GDM1 (cell line): Measurements from ENCODE around the gene PAPLN.

ENCODE experiments used
- DNase-seq: peaks from one replicate; lab custom pipeline; 2025; lab: John Stamatoyannopoulos, UW

PAPLN gene

DNA sequence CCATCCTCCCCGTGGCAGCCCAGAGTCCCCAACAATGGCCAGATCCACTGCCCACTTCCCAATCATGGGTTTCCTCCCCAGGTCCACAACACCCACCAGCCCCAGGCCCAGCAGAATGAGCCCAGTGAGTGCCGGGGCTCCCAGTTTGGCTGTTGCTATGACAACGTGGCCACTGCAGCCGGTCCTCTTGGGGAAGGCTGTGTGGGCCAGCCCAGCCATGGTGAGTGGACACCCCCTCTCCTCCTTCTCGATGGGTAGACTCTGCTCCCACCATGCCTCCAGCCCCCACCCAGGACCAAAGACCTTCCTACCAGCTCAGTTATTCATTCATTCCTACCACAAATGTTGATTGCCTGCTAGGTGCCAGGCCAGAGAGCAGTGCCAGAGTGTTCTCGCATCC, 23.8 kb downstream of the PAPLN start:
- DNase-seq, result no peak

DNA sequence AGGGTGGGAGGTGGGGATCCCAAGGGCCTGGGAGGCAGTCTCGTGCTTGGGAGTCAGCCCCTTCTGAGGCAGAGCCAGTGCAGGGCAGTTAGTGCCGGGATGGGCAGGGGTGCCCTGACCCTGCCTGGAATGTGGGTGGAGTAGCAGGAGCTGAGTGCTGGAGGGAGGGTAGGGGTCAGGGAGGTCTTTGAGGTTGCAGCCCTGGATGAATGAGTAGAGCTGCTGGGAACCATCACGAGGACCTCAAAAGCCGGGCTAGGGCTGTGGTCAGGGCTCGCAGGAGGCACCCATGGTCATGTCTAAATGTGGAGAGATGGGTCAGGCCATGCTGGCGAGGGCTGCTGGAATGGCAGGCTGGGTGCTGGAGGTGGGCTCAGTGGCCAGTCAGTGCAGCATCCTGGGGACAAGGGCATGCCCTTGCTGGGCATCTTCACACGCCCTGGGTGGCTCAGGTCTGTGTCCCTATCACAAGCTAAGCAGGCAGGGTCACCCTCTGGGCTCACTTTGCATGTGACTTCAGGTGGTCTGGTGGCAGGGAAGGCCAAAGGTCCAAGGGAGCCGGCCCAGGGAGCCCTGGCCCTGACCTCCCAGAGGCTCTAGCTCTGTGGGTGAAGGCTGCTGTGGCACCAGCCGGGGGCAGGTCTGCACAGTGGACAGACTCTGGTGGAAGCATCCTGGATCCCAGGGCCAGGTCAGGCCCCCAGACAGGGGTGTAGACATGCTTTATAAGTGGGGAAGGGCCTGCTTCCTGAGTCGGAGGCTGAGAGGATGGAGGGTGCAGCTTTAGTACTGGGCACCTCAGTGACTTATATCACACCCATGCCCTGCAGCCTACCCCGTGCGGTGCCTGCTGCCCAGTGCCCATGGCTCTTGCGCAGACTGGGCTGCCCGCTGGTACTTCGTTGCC, 24.5 kb downstream of the PAPLN start:
- DNase-seq, result no peak

DNA sequence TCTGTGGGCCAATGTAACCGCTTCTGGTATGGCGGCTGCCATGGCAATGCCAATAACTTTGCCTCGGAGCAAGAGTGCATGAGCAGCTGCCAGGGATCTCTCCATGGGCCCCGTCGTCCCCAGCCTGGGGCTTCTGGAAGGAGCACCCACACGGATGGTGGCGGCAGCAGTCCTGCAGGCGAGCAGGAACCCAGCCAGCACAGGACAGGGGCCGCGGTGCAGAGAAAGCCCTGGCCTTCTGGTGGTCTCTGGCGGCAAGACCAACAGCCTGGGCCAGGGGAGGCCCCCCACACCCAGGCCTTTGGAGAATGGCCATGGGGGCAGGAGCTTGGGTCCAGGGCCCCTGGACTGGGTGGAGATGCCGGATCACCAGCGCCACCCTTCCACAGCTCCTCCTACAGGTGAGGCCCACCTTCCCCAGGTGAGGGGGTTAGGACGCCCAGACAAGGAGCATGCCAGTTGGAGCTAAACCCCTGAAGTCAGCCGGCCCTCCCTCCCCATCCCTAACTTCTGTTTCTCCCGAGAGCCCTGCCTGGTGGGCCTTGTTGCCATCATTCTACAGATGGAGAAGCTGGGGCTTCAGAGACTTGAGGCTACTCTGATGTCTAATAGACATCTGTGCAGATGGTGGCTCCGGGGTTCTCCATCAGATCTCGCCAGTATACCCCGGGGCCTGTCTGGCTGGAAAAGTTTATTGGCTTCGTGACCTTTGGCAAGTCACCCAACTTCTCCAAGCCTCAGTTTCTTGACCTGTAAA, 25.3 kb downstream of the PAPLN start:
- no peak for DNase-seq

DNA sequence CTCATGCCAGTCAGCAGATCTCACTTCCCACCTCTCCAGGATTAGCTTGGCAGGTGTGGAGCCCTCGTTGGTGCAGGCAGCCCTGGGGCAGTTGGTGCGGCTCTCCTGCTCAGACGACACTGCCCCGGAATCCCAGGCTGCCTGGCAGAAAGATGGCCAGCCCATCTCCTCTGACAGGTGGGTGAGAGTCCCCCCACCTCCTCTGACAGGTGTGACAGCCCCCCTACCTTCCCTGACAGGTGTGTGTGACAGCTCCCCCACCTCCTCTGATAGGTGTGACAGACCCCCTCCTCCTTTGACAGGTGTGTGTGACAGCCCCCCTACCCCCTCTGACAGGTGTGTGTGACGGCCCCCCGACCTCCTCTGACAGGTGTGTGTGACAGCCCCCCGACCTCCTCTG, 26.3 kb downstream of the PAPLN start:
- no peak for DNase-seq

DNA sequence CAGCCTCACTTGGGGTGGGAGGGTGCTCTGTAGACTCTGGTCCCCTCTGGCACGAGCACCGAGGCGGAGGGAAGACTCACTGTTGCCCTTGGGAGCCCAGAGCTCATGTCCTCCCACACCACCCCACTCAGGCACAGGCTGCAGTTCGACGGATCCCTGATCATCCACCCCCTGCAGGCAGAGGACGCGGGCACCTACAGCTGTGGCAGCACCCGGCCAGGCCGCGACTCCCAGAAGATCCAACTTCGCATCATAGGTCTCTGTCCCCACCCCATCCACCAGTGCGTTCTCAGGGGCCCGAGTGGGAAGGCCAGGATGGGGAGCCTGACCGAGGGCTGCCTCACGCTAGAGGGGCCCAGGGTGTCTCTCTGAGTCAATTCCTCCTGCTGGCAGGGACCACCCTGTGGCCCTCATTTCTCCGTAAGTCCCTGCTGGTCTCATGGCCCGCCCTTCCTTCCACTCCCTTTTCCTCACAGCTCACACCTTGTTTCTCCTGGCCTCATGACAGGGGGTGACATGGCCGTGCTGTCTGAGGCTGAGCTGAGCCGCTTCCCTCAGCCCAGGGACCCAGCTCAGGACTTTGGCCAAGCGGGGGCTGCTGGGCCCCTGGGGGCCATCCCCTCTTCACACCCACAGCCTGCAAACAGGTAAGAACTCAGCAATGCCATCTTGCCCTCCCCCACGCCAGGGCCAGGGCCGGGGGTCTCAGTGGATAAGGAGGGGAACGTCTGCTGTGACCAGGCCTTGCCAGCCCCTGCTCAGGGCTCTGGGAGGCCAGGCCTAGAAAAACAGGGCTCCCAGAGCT, 27.0 kb downstream of the PAPLN start:
- DNase-seq, result no peak

DNA sequence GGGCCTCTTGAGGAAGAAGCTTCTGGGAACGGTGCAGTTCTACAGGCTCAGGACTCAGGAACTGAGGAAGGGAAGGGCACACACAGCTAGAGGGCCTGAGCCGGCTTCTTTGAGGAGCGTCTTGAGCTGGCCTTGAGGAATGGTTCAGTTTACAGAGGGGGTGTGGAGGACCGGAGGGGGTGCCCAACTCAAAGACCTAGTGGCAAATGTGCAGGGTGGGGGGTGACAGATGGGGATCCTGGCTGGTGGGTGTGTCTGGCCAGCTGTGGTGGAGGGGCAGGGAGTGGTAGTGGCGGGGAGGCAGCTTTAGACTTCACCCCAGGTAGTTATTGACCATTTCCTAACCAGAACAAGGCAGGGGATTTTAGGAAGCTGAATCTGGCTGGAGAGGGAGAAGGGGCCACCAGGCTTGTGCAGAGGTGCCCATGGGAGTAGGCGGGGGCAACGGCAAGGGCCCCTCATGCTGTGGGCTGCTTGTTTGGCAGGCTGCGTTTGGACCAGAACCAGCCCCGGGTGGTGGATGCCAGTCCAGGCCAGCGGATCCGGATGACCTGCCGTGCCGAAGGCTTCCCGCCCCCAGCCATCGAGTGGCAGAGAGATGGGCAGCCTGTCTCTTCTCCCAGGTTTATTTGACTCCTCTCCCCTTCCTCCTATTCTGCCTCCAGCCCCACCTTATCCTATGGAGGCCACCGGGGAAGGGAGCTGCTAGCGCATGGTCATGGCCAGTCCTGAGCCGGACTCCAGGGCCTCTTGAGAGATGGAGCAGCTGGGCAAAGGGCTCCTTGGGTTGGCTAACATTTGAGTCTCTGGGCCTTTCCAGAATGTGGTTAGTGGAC, 27.8 kb downstream of the PAPLN start:
- no peak for DNase-seq

DNA sequence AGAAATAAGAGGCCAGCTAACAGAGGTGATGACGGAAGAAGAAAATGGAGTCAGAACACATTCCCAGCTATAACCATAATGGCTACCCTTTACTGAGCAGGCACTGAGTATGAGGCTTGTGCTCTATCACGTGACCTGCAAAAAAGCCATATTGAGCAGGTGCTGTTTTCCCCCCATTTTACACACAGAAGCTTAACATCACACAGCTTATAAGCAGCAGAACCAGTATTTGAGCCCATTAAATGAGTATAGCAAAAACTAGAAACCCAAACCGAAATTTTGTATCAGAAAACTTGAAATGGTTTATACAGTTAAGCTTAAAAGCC, 28.4 kb downstream of the PAPLN start:
- DNase-seq, result no peak

DNA sequence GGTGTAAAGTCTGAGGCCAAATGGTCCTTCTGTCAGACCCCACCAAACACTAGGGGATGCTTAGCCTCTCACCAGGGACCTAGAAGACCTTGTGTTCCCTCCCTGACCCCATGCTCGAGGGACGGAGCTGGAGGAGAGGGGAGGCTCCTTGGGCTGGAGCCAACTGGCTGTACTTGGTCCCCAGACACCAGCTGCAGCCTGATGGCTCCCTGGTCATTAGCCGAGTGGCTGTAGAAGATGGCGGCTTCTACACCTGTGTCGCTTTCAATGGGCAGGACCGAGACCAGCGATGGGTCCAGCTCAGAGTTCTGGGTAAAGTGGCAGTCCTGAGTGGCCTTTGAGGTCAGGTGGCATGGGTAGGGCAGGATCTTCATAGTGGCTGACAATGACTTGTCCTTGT, 29.0 kb downstream of the PAPLN start:
- no peak for DNase-seq

DNA sequence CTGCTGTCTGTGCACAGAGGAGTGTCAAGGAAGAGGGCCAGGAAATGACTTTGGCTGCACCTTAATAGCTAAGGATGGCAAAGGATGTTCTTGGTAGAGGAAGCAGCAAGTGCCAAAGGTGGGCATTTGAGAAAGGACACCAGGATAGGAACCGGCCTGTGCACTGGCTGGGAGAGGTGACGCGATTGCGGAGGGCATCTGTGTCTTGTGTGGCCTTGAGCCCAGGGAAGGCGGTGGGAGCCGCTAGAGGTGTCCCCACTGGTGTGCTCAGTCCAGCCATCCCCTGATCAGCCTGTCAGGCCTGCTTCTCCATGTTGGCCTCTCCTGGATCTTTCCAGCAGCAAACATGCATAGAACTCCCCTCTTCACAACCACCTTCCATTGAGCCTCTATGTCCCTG, 30.2 kb downstream of the PAPLN start:
- no peak for DNase-seq

DNA sequence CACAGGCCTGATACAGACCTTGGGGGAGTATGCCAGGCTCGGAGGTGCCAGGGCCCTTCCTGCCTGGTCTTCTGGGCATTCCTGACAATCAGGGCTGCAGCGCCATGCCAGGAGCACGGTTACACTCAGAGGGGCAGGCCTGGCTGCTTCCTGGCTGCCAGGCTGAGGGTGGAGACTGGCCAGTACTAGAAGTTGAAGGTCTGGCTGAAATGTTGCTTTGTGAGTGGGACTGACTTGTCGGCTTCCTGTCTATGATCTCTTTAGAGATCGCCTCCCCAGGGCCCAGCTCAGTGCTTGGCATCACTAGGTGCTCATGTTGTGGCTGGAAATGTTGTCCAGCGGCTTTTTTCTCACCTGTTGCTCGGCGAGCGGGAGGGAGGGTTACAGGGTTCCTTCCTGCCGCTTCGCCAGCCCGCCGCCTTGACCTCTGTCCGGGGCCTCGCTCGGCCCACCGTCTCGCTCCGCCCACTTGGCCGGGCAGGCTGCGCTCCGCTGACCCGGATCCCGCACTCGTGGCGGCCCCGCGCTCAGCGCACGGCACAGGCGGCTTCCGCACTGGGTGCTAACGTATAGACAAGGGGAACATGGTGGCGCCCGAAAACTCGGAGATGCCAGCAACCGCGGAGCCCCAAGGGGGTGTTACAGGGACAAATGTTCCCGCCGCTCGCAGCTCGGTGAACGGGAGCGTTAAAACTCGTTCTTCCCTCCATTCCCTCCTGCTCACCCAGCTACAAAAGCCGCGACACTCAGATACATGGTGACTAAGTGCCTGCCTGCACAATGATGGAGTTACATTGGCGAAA, 32.6 kb downstream of the PAPLN start:
- no peak for DNase-seq

DNA sequence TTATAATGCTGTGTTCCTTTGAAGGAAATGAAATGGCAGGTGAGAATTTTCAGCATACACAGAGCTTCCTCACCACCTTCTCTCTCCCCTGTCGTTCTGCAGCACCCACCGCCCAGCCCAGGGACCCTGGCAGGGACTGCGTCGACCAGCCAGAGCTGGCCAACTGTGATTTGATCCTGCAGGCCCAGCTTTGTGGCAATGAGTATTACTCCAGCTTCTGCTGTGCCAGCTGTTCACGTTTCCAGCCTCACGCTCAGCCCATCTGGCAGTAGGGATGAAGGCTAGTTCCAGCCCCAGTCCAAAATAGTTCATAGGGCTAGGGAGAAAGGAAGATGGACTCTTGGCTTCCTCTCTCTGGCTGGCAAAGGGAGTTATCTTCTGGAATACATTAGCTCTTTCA, 35.1 kb downstream of the PAPLN start:
- no peak for DNase-seq

DNA sequence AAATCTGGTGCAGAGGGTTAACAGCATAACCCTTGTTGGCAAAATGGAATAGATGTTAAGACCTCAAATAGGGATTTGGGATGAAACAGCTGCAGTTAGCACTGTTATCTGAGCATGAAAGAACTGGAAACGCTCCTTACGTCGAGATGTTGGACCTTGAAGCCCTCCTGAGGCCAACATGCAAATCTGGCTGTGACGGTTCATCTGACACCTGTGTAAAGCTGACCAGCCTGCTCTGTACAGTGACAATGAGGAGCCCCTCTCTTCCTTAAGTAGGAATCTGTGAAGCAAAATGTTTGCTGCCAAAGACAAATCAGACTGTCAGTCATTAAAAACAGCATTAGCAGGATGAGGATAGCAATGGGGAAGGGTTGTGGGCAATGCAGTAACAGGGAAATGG, 36.5 kb downstream of the PAPLN start:
- no peak for DNase-seq

DNA sequence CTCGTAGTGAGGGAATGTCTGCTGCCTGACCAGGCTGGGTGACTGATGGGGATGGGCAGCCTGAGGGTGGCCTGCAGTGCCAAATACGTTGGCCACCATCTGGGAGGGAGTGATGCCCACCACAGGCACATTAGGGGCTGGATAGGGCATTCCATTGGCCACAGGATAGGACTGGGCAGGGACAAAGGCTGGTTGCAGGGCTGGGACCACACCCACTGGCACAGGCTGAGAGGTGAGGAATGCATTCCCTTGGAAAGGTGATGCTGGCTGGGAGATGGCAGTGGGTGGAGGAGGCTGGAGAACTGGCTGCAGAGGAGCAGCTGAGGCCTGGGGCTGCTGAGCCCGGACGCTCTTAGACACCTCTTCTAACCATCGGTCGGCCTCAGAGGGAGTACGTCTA, 39.5 kb downstream of the PAPLN start:
- no peak for DNase-seq

DNA sequence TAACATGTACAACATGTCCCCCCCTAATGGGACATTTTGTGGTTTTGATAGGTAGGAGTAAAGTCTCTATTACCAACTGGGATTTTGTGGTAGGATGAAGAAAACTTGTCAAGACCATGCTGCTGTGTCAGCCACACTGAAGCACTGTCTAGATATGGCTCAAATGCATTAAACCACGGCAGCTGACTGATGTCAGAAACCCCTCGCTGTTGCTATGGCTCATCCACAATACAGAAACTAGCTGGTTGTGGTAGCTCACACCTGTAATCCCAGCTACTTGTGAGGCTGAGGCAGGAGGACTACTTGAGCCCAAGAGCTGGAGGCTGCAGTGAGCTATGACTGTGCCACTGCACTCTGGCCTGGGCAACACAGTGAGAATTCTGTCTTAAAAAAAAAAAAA, 40.1 kb downstream of the PAPLN start:
- DNase-seq, result no peak

DNA sequence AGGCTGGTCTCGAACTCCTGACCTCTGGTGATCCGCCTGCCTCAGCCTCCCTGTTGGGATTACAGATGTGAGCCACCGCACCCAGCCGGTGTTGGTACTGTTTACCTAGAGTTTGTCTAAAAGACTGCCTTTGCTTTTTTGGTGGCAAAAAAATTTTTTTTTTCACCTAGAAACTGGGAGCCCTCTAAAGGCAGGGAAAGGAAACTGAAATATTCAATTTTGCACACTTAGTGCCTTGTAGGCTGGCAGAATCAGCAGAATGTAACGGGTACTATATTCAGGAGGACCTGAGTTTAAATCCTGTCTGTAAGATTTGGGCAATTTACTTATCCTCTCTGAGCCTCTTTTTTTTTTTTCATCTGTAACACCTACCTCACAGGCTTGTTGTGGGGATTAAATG, 43.6 kb downstream of the PAPLN start:
- DNase-seq, result no peak

DNA sequence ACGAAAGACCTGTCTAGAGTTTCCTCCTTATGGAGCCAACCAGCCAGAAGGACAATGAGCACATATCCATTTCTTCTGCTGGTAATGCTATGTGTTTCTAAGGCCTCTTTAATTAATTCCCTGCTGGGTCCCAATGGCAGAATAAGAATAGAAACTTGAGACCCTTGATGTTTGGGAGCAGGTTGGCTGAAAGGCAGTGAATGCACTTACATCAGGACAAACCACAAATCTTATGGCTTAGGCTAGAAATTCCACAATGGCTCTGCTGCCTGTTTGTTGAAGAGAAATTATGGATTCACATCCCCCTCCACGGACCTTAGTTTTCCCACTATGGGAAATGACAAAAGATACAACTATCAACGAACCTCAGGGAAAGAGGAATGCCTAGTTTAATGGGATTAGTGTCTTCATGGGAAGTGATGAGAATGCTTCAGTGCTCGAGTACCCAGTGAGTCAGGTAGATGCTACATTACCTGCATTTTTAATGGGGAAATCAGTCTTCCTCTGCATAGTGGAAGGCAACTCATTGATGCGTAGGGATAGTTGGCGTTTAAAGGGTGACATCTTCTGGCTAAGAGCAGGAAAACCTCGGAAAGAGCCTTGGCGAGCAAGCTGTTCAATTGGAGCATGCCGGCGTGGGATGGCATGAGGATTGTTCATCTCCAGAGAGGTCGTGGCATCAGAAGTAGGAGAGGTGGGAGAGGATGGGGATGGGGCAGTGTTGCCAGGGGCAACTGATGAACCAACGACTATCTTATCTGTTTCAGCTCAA, 46.5 kb downstream of the PAPLN start:
- DNase-seq, result no peak

DNA sequence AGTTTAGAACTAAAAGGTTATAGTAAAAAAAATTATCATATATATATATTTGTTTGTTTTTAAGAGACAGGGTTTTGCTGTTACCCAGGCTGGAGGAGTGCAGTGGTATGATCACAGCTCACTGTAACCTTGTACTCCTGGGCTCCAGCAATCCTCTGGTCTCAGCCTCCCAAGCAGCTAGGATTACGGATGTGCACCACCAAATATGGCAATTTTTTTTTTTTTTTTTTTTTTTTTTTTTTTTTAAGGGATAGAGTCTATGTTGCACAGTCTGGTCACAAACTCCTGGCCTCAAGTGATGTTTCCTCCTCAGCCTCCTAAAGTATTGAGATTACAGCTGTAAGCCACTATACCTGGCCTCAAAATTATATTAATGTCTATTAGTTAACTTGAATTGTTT, 48.7 kb downstream of the PAPLN start:
- no peak for DNase-seq

DNA sequence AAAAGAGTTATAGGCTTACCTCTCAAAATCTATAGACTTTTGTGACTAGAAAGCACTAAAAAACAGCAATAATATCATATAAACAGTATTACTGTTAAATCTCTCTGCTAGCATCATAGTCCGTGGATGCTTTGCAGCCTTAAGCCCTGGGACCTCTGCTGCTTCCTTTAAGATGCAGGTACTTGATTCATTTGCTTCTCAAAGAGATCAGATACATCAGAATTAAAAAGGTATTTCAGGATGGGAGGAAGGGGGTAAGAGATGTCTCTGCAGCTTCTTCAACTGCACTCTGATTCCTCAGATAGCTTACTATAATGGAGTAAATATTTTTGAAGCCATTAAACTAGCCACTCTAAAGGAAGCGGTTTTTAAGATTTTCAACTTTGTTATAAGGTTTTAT, 49.3 kb downstream of the PAPLN start:
- DNase-seq, result no peak

DNA sequence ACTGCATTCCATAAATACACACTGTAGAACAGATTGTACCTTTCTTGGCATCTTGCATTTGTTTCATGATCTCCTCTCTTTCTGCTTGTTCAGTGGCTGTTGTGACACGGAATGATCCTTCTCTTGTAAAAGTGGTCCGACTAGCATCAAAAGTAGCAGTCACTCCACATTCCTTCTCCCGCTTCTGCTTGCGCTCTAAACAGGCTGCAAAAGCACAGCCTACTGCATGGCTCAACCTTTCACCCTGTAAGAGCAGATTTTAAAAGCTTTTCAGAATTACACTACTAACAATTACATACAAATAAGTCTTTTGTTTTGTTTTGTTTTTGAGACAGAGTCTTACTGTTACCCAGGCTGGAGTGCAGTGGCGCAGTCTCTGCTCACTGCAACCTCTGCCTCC, 49.8 kb downstream of the PAPLN start:
- DNase-seq, result no peak

DNA sequence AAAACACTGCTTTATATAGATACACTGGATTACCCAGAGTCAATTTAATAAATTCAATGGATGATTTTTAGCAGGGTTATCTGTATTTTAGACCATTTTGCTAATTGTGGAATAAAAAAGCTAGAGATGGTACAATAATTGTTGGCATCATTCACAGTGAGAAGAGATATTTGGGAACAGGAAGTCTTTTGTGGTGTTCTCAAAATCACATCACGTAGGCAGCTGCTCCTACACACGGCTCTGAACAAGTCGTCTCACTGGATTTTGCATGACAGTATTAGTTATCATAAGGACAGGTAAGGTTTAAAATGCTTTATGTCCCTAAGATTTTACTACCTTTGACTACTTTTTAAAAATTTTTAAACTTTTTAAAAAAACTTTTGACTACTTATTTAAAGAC, 52.0 kb downstream of the PAPLN start:
- DNase-seq, result no peak
